ENCODE results near the gene SMYD3.

- TF ChIP-seq ZFX (CRISPR knock-in tag; IDR thresholded peaks at IDR 0.05; ENCODE audit: low read depth) (no peak), ZNF841 (CRISPR knock-in tag; IDR thresholded peaks at IDR 0.05; ENCODE audit: borderline replicate concordance) (no peak), ZNF780A (CRISPR knock-in tag; IDR thresholded peaks at IDR 0.05) (no peak), ZBTB7A (CRISPR knock-in tag; IDR thresholded peaks at IDR 0.05) (no peak), PHF8 (CRISPR knock-in tag; IDR thresholded peaks at IDR 0.05) (no peak), ZNF382 (CRISPR knock-in tag; IDR thresholded peaks at IDR 0.05; ENCODE audit: borderline replicate concordance) (no peak), ELF1 (CRISPR knock-in tag; IDR thresholded peaks at IDR 0.05) (no peak)
- TF ChIP-seq, protein P1, sequence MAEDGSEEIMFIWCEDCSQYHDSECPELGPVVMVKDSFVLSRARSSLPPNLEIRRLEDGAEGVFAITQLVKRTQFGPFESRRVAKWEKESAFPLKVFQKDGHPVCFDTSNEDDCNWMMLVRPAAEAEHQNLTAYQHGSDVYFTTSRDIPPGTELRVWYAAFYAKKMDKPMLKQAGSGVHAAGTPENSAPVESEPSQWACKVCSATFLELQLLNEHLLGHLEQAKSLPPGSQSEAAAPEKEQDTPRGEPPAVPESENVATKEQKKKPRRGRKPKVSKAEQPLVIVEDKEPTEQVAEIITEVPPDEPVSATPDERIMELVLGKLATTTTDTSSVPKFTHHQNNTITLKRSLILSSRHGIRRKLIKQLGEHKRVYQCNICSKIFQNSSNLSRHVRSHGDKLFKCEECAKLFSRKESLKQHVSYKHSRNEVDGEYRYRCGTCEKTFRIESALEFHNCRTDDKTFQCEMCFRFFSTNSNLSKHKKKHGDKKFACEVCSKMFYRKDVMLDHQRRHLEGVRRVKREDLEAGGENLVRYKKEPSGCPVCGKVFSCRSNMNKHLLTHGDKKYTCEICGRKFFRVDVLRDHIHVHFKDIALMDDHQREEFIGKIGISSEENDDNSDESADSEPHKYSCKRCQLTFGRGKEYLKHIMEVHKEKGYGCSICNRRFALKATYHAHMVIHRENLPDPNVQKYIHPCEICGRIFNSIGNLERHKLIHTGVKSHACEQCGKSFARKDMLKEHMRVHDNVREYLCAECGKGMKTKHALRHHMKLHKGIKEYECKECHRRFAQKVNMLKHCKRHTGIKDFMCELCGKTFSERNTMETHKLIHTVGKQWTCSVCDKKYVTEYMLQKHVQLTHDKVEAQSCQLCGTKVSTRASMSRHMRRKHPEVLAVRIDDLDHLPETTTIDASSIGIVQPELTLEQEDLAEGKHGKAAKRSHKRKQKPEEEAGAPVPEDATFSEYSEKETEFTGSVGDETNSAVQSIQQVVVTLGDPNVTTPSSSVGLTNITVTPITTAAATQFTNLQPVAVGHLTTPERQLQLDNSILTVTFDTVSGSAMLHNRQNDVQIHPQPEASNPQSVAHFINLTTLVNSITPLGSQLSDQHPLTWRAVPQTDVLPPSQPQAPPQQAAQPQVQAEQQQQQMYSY (CRISPR knock-in tag; IDR thresholded peaks at IDR 0.05): no peak
Measured at GRCh38 chr1:246292571-246292970, 214.5 kb downstream of the SMYD3 start.
